ES-I3 (cell line): ENCODE data around the gene CYP3A5.
"Not testable (repeated sequence)": the region's sequence is repeated elsewhere in the genome, so short reads cannot be mapped to it uniquely, and the experiment has no call there.

Experiments
- H3K36me3 ChIP-seq: 2 replicates; pipeline ENCODE4 v1.6.1; 2013; ENCODE audit warnings: mild to moderate bottlenecking, low read length, control low read depth, moderate library complexity; ENCODE audit not compliant: insufficient read depth
- H3K4me1 ChIP-seq: 2 replicates; pipeline ENCODE4 v1.6.1; 2013; ENCODE audit warnings: mild to moderate bottlenecking, control low read depth, low read length; ENCODE audit not compliant: insufficient read depth
- H3K9ac ChIP-seq: 2 replicates; pipeline ENCODE4 v1.6.1; 2013; ENCODE audit warnings: low read depth, mild to moderate bottlenecking, low read length, moderate library complexity
- H3K9me3 ChIP-seq: 2 replicates; pipeline ENCODE4 v1.6.1; 2013; ENCODE audit warnings: mild to moderate bottlenecking, low read length, moderate library complexity; ENCODE audit not compliant: control insufficient read depth, insufficient read depth

Gene CYP3A5

GRCh38 chr7:99694201-99694911 is 14.6 kb upstream of the CYP3A5 start:
- Histone ChIP-seq H3K36me3 (no peaks in the 10 kb centered on the region), H3K4me1 (peaks cover 18% of the 10 kb centered on the region), H3K9me3 (no peaks in the 10 kb centered on the region), H3K9ac (no peak overlapping the region; the same call in 1 of the 2 replicates)

GRCh38 chr7:99693427-99694200 is 13.8 kb upstream of the CYP3A5 start:
- H3K9ac ChIP-seq: peak overlapping the region; percentile 16; the same call in 1 of the 2 replicates
- peaks cover 17% of the 10 kb centered on the region for H3K4me1 ChIP-seq
- H3K9me3 ChIP-seq: no peaks in the 10 kb centered on the region
- H3K36me3 ChIP-seq: no peaks in the 10 kb centered on the region

GRCh38 chr7:99693100-99693426 is 13.3 kb upstream of the CYP3A5 start:
- H3K9ac ChIP-seq: no peak overlapping the region
- H3K36me3 ChIP-seq: no peaks in the 10 kb centered on the region
- peaks cover 17% of the 10 kb centered on the region for H3K4me1 ChIP-seq

DNA sequence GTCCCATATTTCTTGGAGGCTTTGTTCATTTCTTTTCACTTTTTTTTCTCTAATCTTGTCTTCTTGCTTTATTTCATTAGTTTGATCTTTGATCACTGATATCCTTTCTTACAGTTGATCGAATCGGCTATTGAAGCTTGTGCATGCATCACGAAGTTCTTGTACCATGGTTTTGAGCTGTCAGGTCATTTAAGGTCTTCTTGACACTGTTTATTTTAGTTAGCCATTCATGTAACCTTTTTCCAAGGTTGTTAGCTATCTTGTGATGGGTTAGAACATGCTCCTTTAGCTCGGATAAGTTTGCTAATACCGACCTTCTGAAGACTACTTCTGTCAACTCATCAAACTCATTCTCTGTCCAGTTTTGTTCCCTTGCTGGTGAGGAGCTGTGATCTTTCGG is 12.8 kb upstream of the CYP3A5 start:
- H3K9ac ChIP-seq, H3K9me3 ChIP-seq, H3K36me3 ChIP-seq: not testable (repeated sequence)
- peaks cover 17% of the 10 kb centered on the region for H3K4me1 ChIP-seq

More at GRCh38 chr7:99693100-99693426, 13.3 kb upstream of the CYP3A5 start:
- H3K9me3 ChIP-seq: no peaks in the 10 kb centered on the region

DNA sequence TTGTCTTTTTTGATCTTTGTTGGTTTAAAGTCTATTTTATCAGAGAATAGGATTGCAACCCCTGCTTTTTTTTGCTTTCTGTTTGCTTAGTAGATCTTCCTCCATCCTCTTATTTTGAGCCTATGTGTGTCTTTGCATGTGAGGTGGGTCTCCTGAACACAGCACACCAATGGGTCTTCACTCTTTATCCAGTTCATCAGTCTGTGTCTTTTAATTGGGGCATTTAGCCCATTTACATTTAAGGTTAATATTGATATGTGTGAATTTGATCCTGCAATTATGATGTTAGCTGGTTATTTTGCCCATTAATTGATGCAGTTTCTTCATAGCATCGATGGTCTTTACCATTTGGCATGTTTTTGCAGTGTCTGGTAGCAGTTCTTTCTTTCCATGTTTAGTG is 11.9 kb upstream of the CYP3A5 start:
- H3K9me3 ChIP-seq, H3K9ac ChIP-seq, H3K36me3 ChIP-seq: not testable (repeated sequence)
- H3K4me1 ChIP-seq: peaks cover 17% of the 10 kb centered on the region

DNA sequence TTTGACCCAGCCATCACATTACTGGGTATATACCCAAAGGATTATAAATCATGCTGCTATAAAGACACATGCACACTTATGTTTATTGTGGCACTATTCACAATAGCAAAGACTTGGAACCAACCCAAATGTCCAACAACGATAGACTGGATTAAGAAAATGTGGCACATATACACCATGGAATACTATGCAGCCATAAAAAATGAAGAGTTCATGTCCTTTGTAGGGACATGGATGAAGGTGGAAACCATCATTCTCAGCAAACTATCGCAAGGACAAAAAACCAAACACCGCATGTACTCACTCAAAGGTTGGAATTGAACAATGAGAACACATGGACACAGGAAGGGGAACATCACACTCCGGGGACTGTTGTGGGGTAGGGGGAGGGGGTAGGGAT is 11.1 kb upstream of the CYP3A5 start:
- H3K9me3 ChIP-seq, H3K9ac ChIP-seq, H3K36me3 ChIP-seq: not testable (repeated sequence)
- H3K4me1 ChIP-seq: peaks cover 17% of the 10 kb centered on the region

DNA sequence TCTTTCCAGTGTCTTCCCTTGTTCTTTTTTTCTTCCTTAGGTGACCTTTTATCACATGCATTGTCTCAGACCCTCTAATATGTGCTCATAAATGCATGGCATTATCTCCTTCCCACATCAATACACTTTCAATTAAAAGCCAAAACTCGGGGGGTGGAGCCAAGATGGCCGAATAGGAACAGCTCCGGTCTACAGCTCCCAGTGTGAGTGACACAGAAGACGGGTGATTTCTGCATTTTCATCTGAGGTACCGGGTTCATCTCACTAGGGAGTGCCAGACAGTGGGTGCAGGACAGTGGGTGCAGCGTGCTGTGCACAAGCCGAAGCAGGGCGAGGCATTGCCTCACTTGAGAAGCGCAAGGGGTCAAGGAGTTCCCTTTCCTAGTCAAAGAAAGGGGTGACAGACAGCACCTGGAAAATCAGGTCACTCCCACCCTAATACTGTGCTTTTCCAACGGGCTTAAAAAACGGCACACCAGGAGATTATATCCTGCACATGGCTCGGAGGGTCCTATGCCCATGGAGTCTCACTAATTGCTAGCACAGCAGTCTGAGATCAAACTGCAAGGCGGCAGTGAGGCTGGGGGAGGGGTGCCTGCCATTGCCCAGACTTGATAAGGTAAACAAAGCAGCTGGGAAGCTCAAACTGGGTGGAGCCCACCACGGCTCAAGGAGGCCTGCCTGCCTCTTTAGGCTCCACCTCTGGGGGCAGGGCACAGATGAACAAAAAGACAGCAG is 6.2 kb upstream of the CYP3A5 start:
- H3K9me3 ChIP-seq, H3K9ac ChIP-seq, H3K36me3 ChIP-seq, H3K4me1 ChIP-seq: not testable (repeated sequence)

GRCh38 chr7:99685129-99685758 is 5.4 kb upstream of the CYP3A5 start:
- no peak overlapping the region for H3K9ac ChIP-seq
- H3K4me1 ChIP-seq: no peaks in the 10 kb centered on the region

GRCh38 chr7:99679032-99679399 is 780 bp downstream of the CYP3A5 start:
- Histone ChIP-seq H3K4me1 (peaks cover 5% of the 10 kb centered on the region; the same call in 1 of the 2 replicates), H3K36me3 (no peaks in the 10 kb centered on the region), H3K9me3 (no peaks in the 10 kb centered on the region), H3K9ac (no peak overlapping the region)

More at GRCh38 chr7:99685129-99685758, 5.4 kb upstream of the CYP3A5 start:
- no peaks in the 10 kb centered on the region for H3K36me3 ChIP-seq
- peaks cover 6% of the 10 kb centered on the region; the same call in 1 of the 2 replicates for H3K9me3 ChIP-seq

GRCh38 chr7:99677648-99678045 is 2.1 kb downstream of the CYP3A5 start:
- Histone ChIP-seq H3K9me3 (no peaks in the 10 kb centered on the region), H3K36me3 (no peaks in the 10 kb centered on the region), H3K4me1 (peaks cover 5% of the 10 kb centered on the region; the same call in 1 of the 2 replicates), H3K9ac (no peak overlapping the region)

GRCh38 chr7:99677013-99677647 is 2.7 kb downstream of the CYP3A5 start:
- Histone ChIP-seq H3K4me1 (peaks cover 5% of the 10 kb centered on the region; the same call in 1 of the 2 replicates), H3K9me3 (no peaks in the 10 kb centered on the region), H3K9ac (no peak overlapping the region), H3K36me3 (no peaks in the 10 kb centered on the region)

DNA sequence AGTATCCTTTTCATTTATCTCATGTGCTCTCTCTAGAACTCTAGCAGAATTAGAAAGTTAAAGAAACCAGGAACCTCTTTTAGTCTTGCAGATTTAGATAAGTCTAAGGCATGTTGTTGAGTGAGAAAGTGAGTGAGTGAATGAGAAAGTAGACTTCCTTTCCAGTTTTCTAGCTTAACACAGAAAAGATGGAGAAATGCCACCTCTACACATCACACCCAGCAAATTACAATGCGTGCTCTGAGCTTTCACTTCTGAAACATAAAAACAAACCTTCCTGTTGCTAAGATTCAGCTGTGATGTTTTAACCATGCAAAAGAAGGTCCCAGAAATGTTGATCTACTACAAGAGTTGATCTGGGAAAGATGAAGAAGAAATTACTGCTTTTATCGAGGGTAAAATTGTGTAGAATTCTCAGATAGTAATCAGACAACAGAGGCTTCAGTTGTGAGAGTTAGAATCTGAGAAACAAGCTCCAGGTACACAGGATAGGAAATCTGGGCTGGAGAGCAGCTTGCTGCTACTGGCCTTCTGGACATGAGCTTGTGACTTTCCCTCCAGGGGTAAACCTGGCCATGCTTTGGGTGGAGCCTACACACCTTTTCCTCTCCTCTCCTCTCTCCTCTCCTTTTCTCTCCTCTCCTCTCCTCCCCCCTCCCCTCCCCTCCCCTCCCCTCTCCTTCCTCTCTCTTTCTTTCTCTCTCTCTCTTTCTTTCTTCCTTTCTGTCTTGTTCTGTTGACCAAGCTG is 4.6 kb downstream of the CYP3A5 start:
- Histone ChIP-seq H3K36me3 (no peaks in the 10 kb centered on the region), H3K9me3 (no peaks in the 10 kb centered on the region), H3K9ac (no peak overlapping the region), H3K4me1 (peaks cover 5% of the 10 kb centered on the region; the same call in 1 of the 2 replicates)

GRCh38 chr7:99672573-99672972 is 7.2 kb downstream of the CYP3A5 start:
- H3K4me1 ChIP-seq: no peaks in the 10 kb centered on the region
- H3K36me3 ChIP-seq: no peaks in the 10 kb centered on the region
- H3K9me3 ChIP-seq: no peaks in the 10 kb centered on the region
- H3K9ac ChIP-seq: no peak overlapping the region
